Naive B cell (primary cell): ENCODE data around the gene MSI2. TPM values are rescaled to one million over a fixed set of nuclear protein-coding genes. Genes with fewer than 3 reads are reported as not detected.
A peak's percentile ranks its signal among the peaks of the same experiment; 100 is the strongest.

Experiments used
- ATAC-seq, 2 donors: fragments of 150-1000 bp; cut with Tn5 transposase; 2 replicates each; pipeline ENCODE4 v1.10.0; 2021; ENCODE audit warnings: low read depth in 2 of 2, mild to moderate bottlenecking in 2 of 2, moderate library complexity in 2 of 2
- DNase-seq: peaks from one replicate; pipeline ENCODE4 v3.0.0; 2022
- H3K27ac Mint-ChIP-seq, 6 donors: one replicate each; pipeline ENCODE4 v1.8.0; 2020 to 2022; ENCODE audit warnings: mild to moderate bottlenecking in 6 of 6, mixed read lengths in 6 of 6, moderate library complexity in 5 of 6, inconsistent platforms in 2 of 6
- H3K27me3 Mint-ChIP-seq, 3 donors: one replicate each; pipeline ENCODE4 v1.8.0; 2021 to 2022; ENCODE audit warnings: mixed read lengths in 3 of 3, mild to moderate bottlenecking in 1 of 3
- H3K36me3 Mint-ChIP-seq, 2 donors: one replicate each; pipeline ENCODE4 v1.8.0; 2020 to 2022; ENCODE audit warnings: mixed read lengths in 2 of 2, inconsistent platforms in 1 of 2, mild to moderate bottlenecking in 1 of 2
- H3K4me1 Mint-ChIP-seq, 3 donors: one replicate each; pipeline ENCODE4 v1.8.0; 2020 to 2022; ENCODE audit warnings: mixed read lengths in 3 of 3, inconsistent platforms in 1 of 3, mild to moderate bottlenecking in 1 of 3, moderate library complexity in 1 of 3
- H3K4me3 Mint-ChIP-seq, 8 donors: one replicate each; pipeline ENCODE4 v1.8.0; 2020 to 2022; ENCODE audit warnings: mild to moderate bottlenecking in 8 of 8, mixed read lengths in 8 of 8, moderate library complexity in 8 of 8, inconsistent platforms in 2 of 8
- H3K9me3 Mint-ChIP-seq, 7 donors: one replicate each; pipeline ENCODE4 v1.8.0; 2020 to 2022; ENCODE audit warnings: mixed read lengths in 7 of 7, mild to moderate bottlenecking in 5 of 7, inconsistent platforms in 2 of 7, moderate library complexity in 1 of 7
- polyA plus RNA-seq, 6 donors: library from polyadenylated mRNA; unstranded; fragments of 300-500 nt; fragmentation: Illumina TruSeq; gene quantifications; one replicate each; pipeline ENCODE4 v1.2.3, GENCODE V29; 2021; ENCODE audit warnings: low read depth in 6 of 6

MSI2 gene
- polyA plus RNA-seq, 6 donors from 2014 or later = 4.0 to 11.3 (median 6.8) TPM

DNA sequence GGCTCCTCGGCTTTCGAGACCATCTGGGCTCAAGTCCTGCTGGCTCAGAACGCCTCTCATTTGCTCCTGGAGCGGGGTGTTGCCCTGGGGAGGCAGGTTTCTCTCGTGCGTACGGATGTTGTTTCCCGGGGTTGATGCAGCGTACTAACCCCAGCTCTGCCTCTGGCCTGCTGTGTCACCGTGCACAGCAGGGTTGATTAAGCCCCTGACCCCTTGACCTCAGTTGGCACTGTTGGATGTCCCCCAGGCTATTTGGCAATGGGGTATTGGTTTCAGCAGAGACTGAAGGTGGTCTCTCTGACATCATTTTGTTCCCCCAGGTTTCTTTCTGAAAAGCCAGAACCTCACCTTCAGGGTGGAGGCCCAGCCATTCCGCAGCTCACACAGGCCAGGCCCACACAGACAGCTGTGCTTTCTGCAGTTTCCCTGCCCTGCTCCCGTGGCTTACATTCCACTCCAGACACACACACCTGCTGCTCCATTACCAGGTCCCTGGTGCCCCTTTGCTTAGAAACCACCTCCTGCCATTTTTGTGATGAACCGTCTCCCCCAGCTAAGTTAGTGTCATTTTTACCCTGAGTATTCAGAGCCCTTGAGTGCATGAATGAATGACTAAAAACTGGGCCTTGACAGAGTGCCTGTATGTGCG, 255.3 kb downstream of the MSI2 start:
- no peak for ATAC-seq
- no peaks in the 10 kb centered on the region for H3K9me3 Mint-ChIP-seq
- peaks cover 15 to 57% (median 38%) of the 10 kb centered on the region in 3 donors for H3K4me1 Mint-ChIP-seq
- H3K36me3 Mint-ChIP-seq = no peaks in the 10 kb centered on the region
- H3K27ac Mint-ChIP-seq = peak overlapping the region in 1 of 6 donors; percentile 18
- H3K27me3 Mint-ChIP-seq = no peaks in the 10 kb centered on the region
- DNase-seq = no peak
- no peak overlapping the region for H3K4me3 Mint-ChIP-seq

DNA sequence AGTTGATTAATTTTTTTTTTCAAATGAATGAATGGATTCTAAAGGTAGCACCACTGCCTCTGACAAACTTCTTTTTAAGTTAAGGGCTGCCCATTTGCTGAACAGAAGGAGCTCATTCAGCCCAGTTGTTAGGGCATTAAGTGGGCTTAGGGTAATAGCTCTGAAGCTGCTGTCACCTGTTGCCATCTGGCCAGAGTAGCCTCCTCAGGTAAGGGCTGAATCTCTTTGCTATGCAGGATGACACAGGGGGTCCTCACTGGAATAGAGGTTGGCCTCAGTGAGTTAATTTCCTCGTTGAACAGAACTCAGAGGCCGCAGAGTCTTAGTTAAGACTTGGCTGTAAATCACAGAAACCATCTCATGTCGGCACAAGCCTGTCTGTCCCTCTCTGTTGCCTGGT, 255.9 kb downstream of the MSI2 start:
- H3K27ac Mint-ChIP-seq = peak overlapping the region in 1 of 6 donors; percentile 9
- H3K27me3 Mint-ChIP-seq = no peaks in the 10 kb centered on the region
- H3K4me3 Mint-ChIP-seq = no peak overlapping the region
- no peak for ATAC-seq
- H3K36me3 Mint-ChIP-seq = no peaks in the 10 kb centered on the region
- H3K9me3 Mint-ChIP-seq = no peaks in the 10 kb centered on the region
- H3K4me1 Mint-ChIP-seq = peaks cover 15 to 57% (median 38%) of the 10 kb centered on the region in 3 donors
- DNase-seq = no peak

DNA sequence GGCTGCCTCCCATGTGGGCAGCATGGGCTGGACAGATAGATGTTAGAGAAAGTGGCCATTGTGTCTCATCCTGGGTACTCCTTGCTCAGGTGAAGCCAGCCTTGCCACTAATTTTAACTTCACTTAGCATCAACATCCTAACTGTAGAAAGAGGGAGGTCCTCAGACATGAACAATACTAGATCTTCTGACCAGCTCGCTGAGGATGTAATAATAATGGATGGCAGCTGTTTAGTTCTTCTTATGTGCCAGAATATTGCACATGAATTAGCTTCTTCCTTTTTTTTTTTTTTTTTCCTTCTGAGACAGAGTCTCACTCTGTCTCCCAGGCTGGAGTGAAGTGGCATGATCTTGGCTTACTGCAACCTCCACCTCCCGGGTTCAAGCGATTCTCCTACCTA, 256.4 kb downstream of the MSI2 start:
- Mint-ChIP-seq H3K4me3 (no peak overlapping the region), H3K4me1 (peaks cover 15 to 61% (median 36%) of the 10 kb centered on the region in 3 donors), H3K36me3 (no peaks in the 10 kb centered on the region), H3K27me3 (no peaks in the 10 kb centered on the region), H3K27ac (peak overlapping the region in 1 of 6 donors; percentile 9), H3K9me3 (no peaks in the 10 kb centered on the region)
- ATAC-seq (no peak), DNase-seq (no peak)

DNA sequence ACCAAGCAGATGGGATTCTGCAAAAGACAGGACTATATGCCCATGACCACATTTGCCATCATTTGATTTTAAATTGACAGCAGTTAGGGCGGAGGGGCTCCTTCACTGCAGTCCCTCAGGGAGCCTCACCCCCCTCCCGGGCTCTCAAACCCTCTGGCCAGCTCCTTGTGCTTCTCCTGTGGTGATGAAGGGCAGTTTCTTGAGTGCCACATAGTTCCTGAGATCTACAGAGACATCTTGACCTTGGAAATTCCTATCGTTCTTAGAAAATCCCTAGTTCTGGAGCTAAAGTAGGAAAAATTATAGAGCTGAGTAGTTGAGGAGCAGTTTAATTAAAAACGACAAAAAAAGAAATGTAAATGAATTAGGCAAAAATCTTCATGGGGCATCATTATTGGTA, 257.2 kb downstream of the MSI2 start:
- H3K9me3 Mint-ChIP-seq = no peaks in the 10 kb centered on the region
- no peak overlapping the region for H3K4me3 Mint-ChIP-seq
- ATAC-seq (no peak), DNase-seq (no peak)
- H3K27me3 Mint-ChIP-seq = no peaks in the 10 kb centered on the region
- H3K4me1 Mint-ChIP-seq = peaks cover 15 to 61% (median 28%) of the 10 kb centered on the region in 3 donors
- no peaks in the 10 kb centered on the region for H3K36me3 Mint-ChIP-seq
- peak overlapping the region in 4 of 6 donors; percentile 1 to 57 (median 30) for H3K27ac Mint-ChIP-seq

DNA sequence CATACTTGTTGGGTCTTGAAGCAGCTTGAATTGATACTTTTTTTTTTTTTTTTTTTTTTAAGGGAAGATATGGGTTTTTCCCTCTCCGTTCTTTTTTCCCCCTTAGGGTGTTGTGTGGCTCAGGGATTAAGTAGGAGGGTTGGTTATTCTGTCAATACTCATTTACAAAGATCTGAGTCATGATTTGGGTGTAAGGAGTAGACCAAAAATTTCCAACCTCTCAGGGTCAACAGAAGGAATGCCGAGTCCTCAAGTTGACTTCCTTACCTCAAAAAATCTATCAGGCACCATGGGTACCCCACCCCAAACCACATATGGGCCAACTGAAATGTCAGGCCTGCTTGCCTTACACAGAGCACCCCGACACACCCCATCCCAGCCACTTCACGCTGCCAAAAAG, 258.3 kb downstream of the MSI2 start:
- H3K9me3 Mint-ChIP-seq = no peaks in the 10 kb centered on the region
- DNase-seq (no peak), ATAC-seq (no peak)
- H3K36me3 Mint-ChIP-seq = no peaks in the 10 kb centered on the region
- H3K27ac Mint-ChIP-seq = peak overlapping the region in 3 of 6 donors; percentile 62 to 93 (median 74)
- H3K4me3 Mint-ChIP-seq = no peak overlapping the region
- peaks cover 17 to 56% (median 23%) of the 10 kb centered on the region in 3 donors for H3K4me1 Mint-ChIP-seq
- H3K27me3 Mint-ChIP-seq = no peaks in the 10 kb centered on the region

DNA sequence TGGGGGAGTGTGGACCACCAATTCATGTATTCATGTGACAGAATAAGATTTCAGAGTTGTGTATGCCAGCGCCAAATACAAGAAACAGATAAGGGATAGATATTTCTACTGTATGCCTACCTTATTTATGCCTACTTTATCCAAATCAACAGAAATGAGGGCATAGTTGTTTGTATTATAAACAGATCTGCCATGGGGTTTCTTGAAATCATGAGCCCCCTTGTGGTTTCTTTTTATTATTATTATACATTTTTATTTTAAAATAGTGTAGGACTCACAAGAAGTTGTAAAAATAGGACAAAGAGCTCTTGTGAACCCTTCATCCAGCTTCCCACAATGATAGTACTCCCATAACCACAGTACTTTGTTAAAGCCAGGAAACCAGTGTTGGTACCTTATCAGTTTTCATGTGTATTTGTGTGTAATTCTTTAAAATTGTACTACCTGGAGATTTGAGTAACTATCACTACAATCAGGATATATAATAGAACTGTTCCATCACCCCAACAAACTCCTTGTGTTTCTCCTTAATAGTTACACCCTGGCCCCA, 259.4 kb downstream of the MSI2 start:
- ATAC-seq (no peak), DNase-seq (no peak)
- H3K36me3 Mint-ChIP-seq = no peaks in the 10 kb centered on the region
- H3K4me3 Mint-ChIP-seq = no peak overlapping the region
- H3K27me3 Mint-ChIP-seq = no peaks in the 10 kb centered on the region
- H3K27ac Mint-ChIP-seq = peak overlapping the region in 2 of 6 donors; percentile 46 to 71
- peaks cover 14 to 48% (median 18%) of the 10 kb centered on the region in 3 donors for H3K4me1 Mint-ChIP-seq
- no peaks in the 10 kb centered on the region for H3K9me3 Mint-ChIP-seq

DNA sequence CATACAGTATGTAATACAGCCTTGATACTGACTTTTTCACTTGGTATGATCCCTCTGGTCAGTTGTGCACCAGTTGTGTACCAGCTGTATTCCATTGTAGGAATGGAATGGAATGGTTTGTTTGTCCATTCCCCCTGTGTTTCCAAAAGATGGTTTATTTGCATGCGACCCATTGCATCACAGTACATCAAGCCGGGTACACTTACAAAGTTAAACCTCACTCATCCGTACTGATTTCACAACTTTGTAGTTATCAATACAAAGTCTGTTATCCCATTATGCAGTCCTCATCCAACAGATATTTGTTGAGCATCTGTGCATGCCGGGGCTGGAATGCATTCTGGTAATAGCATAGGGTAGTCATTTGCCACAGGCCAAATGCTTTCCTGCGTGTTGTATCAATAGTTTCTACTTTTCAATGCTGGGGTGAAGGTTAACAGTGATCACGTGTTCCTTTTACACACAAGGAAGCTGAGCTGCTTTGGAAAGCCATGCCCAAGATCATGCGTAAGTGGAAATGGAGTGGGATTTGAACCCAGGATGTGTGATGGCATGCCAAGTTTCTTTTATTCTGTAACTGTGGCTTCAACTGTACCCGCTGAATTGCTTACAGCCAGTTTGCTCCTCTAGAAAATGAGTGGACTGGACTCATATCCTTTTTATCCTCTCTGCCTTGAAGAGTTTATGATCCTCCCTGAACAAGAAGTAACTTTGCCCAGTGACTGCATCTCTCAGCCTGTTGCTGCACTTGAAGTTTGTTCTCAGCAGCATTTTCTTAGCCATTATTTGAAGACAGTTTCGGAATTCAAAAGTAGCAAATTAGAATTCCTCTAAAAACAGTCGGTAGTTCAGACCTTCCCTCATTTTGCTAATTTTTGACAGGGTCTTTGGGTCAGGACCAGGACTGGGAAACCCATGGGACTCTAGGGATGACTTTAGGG, 260.2 kb downstream of the MSI2 start:
- Mint-ChIP-seq H3K27ac (peak overlapping the region in 2 of 6 donors; percentile 27 to 63), H3K4me1 (peaks cover 15 to 56% (median 23%) of the 10 kb centered on the region in 3 donors), H3K4me3 (no peak overlapping the region), H3K36me3 (no peaks in the 10 kb centered on the region), H3K27me3 (no peaks in the 10 kb centered on the region), H3K9me3 (no peaks in the 10 kb centered on the region)
- DNase-seq = no peak
- ATAC-seq = no peak

DNA sequence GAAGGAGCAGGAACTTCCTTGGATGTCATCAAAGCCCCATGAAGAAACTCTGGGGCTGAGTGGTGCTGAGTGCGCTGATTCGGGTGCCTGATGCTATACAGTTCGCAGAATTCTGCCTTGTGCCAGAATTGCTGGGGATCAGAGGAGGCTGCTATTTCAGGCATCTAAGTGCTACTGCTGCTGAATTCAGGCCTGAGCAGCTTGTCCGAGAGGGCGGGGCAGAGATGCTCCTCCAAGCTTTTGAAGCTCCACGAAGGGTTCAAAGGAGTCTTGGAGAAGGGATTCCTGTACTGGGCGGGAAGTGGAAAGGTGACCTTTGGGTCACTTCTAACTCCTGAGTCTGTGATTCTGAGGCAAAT, 260.9 kb downstream of the MSI2 start:
- no peak for DNase-seq
- no peaks in the 10 kb centered on the region for H3K9me3 Mint-ChIP-seq
- no peaks in the 10 kb centered on the region for H3K27me3 Mint-ChIP-seq
- no peaks in the 10 kb centered on the region for H3K36me3 Mint-ChIP-seq
- no peak for ATAC-seq
- H3K4me3 Mint-ChIP-seq = no peak overlapping the region
- peak overlapping the region in 2 of 6 donors; percentile 60 to 69 for H3K27ac Mint-ChIP-seq
- peaks cover 18 to 56% (median 26%) of the 10 kb centered on the region in 3 donors for H3K4me1 Mint-ChIP-seq

DNA sequence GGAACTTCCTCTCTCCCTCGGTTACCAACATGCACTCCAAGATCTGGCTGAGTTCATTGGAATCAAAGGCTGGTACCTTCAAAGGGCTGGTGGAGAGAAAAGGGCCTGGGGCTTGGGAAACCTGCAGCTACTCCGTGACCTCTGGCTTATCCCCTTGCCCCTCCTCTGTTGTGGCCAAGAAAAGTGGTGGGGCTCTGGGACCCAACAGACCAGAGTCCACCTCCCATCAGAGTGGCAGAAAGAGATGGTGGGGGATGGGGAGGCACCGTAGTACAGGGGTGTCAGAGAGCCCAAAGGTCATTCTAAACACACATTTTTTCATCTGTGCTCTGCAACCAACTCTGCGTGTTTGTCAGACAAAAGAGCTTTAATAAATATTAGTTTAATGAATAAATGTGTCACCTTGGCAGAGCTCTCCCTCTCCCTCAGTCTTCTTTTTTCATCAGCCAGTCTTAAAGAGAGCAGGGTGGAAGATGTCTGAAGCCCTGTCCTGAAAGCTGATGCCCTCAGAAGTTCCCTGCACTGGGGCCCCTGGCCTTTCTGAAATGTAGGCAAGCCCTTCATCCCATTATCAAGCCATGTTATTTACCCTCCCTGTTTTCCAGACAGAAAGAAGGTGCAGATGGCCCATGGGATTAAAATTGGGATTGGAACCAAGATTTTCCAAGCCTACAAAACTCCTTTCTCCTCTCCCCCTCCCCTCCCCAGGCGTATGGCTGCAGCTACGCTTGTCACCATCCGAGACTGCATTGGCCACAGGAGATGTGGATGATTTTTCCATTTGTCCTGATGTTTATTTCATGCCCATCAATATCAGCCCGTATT, 261.5 kb downstream of the MSI2 start:
- DNase-seq (no peak), ATAC-seq (no peak)
- Mint-ChIP-seq H3K36me3 (no peaks in the 10 kb centered on the region), H3K9me3 (no peaks in the 10 kb centered on the region), H3K27ac (peak overlapping the region in 3 of 6 donors; percentile 60 to 69 (median 65)), H3K4me1 (peaks cover 24 to 58% (median 28%) of the 10 kb centered on the region in 3 donors), H3K27me3 (no peaks in the 10 kb centered on the region), H3K4me3 (no peak overlapping the region)

DNA sequence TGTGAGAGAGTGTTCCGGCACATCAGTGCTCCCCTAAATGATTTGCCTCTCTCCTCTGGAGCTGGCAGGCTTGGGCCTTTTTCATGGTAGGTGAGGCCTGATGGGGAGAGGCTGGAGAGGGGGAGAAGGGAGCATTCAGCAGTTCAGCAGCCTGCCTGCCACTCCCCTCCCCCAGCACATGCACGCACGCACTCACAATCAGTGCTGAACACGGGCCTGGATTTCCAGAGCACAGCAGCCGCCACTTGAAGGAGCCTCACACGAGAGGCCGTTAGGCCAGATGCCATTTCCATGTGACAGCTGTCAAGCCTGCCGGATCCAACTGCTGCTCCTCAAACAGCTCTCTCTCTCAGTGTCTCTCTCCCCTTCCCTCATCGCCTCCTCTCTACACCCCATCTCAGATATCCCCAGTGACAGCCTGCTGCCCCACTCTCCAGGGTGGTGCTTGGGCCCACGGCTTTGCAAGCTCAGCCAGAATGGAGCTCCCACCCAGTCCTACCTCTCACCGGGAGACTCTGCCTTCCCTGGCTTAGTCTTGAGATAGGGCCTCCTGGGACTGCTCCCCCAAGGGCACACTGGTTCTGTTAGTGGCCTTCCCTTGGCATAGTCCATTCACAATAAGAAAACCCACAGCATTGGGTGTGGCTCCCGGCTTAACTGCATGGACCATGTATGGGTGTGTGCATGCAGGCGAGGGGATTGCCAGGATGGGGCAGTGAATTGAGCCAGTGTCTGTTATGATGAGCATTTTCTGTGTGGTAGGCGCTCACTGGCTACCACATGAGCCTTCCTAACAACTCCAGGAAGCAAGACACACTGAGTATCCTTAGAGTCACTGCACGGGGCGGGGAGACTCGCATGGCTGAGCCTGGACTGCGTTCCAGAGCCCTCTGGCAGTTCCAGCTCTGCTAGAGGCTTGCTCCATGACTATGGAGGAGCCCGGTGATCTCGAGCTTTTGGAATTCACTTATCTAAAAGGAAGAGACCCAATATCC, 262.6 kb downstream of the MSI2 start:
- Mint-ChIP-seq H3K4me3 (peak overlapping the region in 1 of 8 donors; percentile 33), H3K27me3 (no peaks in the 10 kb centered on the region), H3K36me3 (no peaks in the 10 kb centered on the region), H3K9me3 (no peaks in the 10 kb centered on the region), H3K4me1 (peaks cover 30 to 51% (median 38%) of the 10 kb centered on the region in 3 donors), H3K27ac (peak overlapping the region in 3 of 6 donors; percentile 76 to 89 (median 78))
- DNase-seq (no peak), ATAC-seq (no peak)

DNA sequence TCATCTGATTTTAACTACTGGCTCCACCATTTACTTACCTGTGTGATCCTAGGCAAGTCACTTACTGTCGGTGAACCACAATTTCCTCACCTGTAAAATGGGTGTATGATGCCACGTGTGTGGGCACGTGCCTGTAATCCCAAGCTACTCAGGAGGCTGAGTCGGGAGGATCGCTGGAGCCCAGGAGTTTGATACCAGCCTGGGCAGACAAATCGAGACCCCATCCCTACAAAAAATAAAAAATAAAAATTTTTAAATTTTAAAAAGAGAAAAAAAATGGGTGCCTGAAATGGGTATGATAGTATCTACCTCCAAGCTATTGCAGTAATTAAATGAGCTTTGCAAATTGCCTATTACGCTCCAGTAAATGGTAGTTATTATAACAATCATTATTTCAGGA, 263.5 kb downstream of the MSI2 start:
- H3K4me3 Mint-ChIP-seq = no peak overlapping the region
- no peak overlapping the region for H3K27ac Mint-ChIP-seq

DNA sequence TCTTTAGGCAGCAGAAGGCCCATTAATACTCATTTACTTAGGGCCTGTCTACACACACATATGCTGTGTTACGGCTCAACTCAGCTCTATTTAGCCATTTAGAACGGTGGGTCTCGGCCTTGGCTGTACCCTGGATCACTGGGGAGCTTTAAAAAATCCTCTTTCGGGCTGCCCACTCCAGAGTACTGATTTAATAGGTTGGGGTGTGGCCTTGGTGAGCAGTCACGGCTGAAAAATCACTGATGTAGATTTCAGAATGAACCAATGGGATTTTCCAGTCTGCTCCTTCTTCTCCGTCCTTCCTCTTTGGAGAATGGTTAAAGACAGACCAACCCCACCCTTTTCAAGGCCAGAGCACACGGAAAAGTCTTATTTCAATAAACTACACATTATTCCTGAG, 265.3 kb downstream of the MSI2 start:
- ATAC-seq = no peak
- H3K4me1 Mint-ChIP-seq = peaks cover 43 to 55% (median 48%) of the 10 kb centered on the region in 3 donors

More for the DNA sequence above, 263.5 kb downstream of the MSI2 start:
- no peaks in the 10 kb centered on the region for H3K9me3 Mint-ChIP-seq
- H3K27me3 Mint-ChIP-seq = no peaks in the 10 kb centered on the region
- H3K36me3 Mint-ChIP-seq = no peaks in the 10 kb centered on the region
- peaks cover 39 to 48% (median 44%) of the 10 kb centered on the region in 3 donors for H3K4me1 Mint-ChIP-seq
- ATAC-seq (no peak), DNase-seq (no peak)

More for the DNA sequence above, 265.3 kb downstream of the MSI2 start:
- peak overlapping the region in 5 of 6 donors; percentile 32 to 89 (median 75) for H3K27ac Mint-ChIP-seq
- H3K4me3 Mint-ChIP-seq = no peak overlapping the region
- no peaks in the 10 kb centered on the region for H3K9me3 Mint-ChIP-seq
- no peaks in the 10 kb centered on the region for H3K36me3 Mint-ChIP-seq
- DNase-seq = no peak
- no peaks in the 10 kb centered on the region for H3K27me3 Mint-ChIP-seq
